COLO668 (cell line): ENCODE measurements around the gene SELPLG.
"Not testable (repeated sequence)": the region's sequence is repeated elsewhere in the genome, so short reads cannot be mapped to it uniquely, and the experiment has no call there.

ENCODE experiments used
- DNase-seq: peaks from one replicate; lab custom pipeline; 2025; ENCODE audit not compliant: unreplicated experiment; lab: John Stamatoyannopoulos, UW

SELPLG gene

DNA sequence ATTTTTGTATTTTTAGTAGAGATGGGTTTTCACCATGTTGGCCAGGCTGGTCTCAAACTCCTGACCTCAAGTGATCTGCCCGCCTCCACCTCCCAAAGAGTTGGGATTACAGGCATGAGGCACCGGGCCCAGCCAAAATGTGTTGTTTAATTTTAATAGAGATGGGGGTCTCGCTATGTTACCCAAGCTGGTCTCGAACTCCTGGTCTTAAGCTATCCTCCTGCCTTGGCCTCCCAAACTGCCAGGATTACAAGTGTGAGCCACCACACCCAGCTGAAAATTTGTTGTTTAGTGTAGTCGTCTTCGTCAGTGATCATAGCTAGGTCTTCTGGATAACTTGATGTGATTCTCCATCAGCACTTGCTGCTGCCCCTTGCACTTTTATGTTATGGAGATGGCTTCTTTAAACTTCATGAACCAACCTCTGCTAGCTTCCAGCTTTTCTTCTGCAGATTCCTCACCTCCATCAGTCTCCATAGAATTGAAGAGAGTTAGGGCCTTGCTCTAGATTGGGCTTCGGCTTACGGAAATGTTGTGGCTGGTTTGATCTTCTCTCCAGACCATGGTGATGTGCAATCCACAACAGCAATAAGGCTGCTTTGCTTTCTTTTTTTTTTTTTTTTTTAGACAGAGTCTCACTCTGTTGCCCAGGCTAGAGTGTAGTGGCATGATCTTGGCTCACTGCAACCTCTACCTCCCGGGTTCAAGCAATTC is 58.3 kb downstream of the SELPLG start:
- no peak for DNase-seq

DNA sequence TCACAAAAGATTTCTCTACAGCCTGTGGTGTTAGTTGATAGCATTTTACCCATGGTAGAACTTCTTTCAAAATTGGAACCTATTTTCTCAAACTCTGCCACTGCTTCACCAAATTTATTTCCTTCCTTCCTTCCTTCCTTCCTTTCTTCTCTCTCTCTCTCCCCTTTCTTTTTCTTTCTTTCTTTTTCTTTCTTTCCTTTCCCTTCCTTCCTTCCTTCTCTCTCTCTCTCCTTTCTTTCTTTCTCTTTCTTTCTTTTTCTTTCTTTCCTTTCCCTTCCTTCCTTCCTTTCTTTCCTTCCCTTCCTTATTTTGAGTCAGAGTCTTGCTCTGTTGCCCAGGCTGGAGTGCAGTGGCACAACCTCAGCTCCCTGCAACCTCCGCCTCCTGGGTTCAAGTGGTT is 59.4 kb downstream of the SELPLG start:
- DNase-seq, result not testable (repeated sequence)

DNA sequence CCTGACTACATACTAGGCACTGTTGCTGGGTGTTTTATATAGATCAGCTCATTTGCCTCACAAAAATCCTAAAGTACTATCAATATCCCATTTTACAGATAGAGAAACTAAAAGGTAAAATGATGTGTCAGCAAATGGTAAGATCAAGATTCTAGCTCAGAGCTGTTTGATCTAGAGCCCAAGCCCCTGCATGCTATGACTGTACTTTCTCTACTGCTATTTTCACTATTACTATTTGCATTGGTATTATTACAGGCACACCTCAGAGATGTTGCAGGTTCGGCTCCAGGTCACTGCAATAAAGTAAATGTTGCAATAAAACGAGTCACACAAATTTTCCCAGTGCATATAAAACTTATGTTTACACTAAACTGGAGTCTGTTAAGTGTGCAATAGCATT is 60.4 kb downstream of the SELPLG start:
- DNase-seq, result no peak

DNA sequence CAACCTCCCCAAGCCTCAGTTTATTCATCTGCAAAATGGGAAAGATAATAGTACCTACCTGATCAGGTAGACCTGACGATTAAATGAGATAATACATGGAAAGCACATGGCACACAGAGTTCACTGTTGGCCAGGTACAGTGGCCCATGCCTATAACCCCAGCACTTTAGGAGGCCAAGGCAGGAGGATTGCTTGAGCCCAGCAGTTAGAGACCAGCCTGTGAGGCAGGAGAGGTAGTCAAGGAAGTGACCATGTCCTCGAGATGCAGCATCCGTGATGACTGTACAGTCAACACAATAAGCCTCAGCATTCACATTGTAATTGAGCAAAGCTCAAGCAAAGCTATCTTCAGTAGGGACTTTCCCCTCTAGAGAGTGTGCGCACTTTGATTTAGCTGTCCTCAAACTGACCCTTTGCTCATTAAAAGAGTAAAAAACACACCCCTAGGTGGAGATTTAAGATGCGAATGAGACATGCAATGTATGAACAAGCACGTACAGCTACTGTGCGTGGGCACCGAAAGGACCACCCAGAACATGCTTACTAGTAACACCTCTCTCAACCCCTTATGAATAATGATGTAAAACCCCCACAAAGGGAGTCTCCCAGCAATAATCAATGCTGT is 61.4 kb downstream of the SELPLG start:
- no peak for DNase-seq
